ENCODE measurements around the gene PTK6.

DNA sequence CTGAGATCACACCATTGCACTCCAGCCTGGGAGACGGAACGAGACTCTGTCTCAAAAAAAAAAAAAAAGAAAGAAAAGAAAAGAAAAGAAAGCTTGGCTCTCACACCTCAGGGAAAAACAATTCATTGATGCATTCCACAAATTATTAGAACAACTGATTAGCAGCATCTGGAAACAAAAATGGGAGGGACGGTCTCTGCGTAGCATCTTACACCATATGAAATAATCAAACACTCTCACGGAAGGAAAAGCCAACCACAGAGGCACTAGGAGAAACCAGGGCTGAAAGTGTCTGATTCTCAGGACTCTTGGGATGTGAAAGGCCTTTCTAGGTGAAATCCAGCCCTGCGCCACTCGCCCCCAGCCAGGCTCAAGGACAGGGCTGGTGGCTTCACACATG is 39.1 kb upstream of the PTK6 start:
- TF ChIP-seq POLR2A (IDR thresholded peaks at IDR 0.05): no peak
- TF ChIP-seq, protein P1, sequence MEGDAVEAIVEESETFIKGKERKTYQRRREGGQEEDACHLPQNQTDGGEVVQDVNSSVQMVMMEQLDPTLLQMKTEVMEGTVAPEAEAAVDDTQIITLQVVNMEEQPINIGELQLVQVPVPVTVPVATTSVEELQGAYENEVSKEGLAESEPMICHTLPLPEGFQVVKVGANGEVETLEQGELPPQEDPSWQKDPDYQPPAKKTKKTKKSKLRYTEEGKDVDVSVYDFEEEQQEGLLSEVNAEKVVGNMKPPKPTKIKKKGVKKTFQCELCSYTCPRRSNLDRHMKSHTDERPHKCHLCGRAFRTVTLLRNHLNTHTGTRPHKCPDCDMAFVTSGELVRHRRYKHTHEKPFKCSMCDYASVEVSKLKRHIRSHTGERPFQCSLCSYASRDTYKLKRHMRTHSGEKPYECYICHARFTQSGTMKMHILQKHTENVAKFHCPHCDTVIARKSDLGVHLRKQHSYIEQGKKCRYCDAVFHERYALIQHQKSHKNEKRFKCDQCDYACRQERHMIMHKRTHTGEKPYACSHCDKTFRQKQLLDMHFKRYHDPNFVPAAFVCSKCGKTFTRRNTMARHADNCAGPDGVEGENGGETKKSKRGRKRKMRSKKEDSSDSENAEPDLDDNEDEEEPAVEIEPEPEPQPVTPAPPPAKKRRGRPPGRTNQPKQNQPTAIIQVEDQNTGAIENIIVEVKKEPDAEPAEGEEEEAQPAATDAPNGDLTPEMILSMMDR (IDR thresholded peaks at IDR 0.05): no peak
